Embryonic facial prominence (tissue), 1 donor: ENCODE measurements around the gene KRCC1.
"Not testable (repeated sequence)": the region's sequence is repeated elsewhere in the genome, so short reads cannot be mapped to it uniquely, and the experiment has no call there.

Experiments used
- DNase-seq: peaks from one replicate; pipeline ENCODE4 v3.0.0-alpha.2; 2016; ENCODE audit errors: extremely low spot score

Gene KRCC1

GRCh38 chr2:88000474-88000873 is 55.1 kb downstream of the KRCC1 start:
- not testable (repeated sequence) for DNase-seq

GRCh38 chr2:87996570-87996969 is 59.0 kb downstream of the KRCC1 start:
- no peak for DNase-seq

- no peak for DNase-seq
Observed at GRCh38 chr2:87995756-87996155, 59.8 kb downstream of the KRCC1 start.

GRCh38 chr2:87994304-87994850 is 61.2 kb downstream of the KRCC1 start:
- DNase-seq, result not testable (repeated sequence)

GRCh38 chr2:87992569-87992968 is 63.0 kb downstream of the KRCC1 start:
- not testable (repeated sequence) for DNase-seq

- not testable (repeated sequence) for DNase-seq
Observed at GRCh38 chr2:87987473-87987872, 68.1 kb downstream of the KRCC1 start.

- DNase-seq, result not testable (repeated sequence)
Observed at GRCh38 chr2:87985902-87986301, 69.7 kb downstream of the KRCC1 start.

- not testable (repeated sequence) for DNase-seq
Observed at GRCh38 chr2:87981182-87981581, 74.4 kb downstream of the KRCC1 start.
